ENCODE results near the gene MET. TPM values are rescaled to one million over a fixed set of nuclear protein-coding genes. Genes with fewer than 3 reads are reported as not detected.

Gene MET
- total RNA-seq, result 55.3 and 131 TPM in 2 replicates

GRCh38 chr7:116671681-116672595 lies at the start of gene MET:
Gene MET (plus strand): TSS chr7:116672196. CDS start chr7:116699085, 26,889 bp downstream.

Other genes with a start within 250 kb of the MET start
- gene CAV2, start 172.5 kb upstream of the MET start, total RNA-seq, result 141 and 186 TPM in 2 replicates
- 405 and 784 TPM in 2 replicates for gene CAV1, start 147.2 kb upstream of the MET start, total RNA-seq
- gene CAPZA2, start 190.4 kb downstream of the MET start, total RNA-seq, result 149 and 170 TPM in 2 replicates